ENCODE measurements around the gene ARID3B. TPM values are rescaled to one million over a fixed set of nuclear protein-coding genes. Genes with fewer than 3 reads are reported as not detected.

The ARID3B gene
- polyA plus RNA-seq, 1 donor, result 4.2 TPM

GRCh38 chr15:74603789-74604705 is 63.0 kb downstream of the ARID3B start:
- DNase-seq (ENCODE audit: low read depth), result no peak

DNA sequence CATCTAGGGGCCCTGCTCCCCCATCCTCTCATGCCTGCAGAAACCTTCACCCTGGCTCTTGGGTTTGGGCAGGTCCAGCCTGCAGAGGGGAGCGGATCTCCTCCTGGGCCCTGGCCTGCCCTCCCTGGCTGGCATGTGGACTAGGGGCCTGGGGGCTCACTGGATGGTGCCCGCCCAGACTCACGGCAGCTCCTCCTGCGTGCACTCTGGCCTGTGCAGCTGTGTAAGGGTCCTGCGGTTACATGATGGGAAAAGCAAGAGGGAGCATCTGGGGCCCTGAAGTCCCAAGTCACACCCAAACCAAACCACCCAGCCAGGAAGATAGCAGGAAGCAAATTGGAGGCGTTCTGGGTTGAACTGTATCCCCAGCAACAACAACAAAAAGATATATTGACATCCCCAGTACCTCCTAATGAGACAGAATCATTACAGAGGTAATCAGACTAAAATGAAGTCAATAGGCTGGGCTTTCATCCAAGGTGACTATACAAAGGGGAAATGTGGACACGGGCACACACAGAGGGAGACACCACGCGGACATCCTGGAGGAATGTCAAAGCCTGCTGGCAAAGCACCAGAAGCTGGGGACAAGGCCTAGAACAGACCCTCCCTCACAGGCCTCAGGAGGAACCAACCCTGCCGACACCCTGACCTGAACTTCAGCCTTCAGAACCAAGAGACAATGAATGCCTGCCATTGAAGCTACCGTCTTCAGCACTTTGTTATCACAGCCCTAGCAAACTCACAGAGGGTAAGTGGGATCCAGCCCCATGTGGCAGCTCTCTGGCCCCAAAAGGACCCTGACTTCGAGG is 64.2 kb downstream of the ARID3B start:
- no peak for DNase-seq (ENCODE audit: low read depth)

DNA sequence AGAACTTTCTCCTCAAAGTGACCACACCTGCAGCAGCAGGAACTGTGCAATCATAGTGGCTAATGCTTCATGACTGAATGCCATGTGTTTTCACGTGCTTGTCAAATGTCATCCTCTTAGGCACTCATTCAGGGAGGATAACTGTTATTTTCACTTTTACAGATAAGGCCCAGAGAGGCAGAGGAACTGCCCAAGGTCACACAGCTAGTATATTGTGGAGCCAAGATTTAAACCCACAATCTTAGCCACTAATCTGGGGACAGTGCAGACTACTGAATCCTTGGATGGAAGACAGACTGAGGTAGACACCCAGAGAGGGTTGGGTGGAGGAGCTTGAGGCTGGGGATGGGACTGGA is 64.8 kb downstream of the ARID3B start:
- DNase-seq (ENCODE audit: low read depth), result no peak

DNA sequence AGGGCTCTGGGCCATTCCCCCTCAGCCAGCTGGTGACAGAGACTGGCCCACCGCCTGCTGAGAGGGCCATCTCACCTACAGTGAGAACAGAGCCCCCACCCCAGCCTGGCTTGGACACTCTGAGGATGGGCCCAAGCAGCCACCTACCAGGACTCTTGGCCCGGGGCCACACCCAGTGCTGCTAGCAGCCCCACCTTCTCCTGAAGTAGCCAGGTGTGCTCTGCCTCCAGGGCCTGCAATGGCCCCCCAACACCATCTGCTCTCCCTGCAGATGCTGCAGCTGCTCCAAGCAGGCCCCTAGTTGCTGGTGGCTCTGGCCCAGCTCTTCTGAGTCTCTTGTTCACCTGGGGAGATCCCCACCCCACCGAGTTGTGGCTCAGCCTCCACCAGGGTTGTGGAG is 67.8 kb downstream of the ARID3B start:
- no peak for DNase-seq (ENCODE audit: low read depth)

DNA sequence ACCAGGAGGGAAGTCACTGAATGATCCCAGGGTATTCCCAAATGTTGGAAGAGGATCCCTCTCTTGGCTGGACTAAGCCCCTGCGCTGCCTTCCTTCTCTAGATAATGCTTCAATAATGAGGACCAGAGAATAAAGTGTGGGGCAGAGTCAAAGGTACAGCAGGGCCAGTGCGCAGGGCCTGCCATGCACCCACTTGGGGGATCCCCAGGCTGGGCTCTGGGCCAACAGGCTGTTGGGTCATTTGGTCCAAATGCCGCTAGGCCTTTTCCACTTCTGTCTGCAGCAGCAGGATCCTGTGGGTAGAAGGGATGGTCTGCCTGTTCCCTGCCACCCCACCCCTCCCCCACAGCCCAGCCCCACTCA is 68.9 kb downstream of the ARID3B start:
- no peak for DNase-seq (ENCODE audit: low read depth)

DNA sequence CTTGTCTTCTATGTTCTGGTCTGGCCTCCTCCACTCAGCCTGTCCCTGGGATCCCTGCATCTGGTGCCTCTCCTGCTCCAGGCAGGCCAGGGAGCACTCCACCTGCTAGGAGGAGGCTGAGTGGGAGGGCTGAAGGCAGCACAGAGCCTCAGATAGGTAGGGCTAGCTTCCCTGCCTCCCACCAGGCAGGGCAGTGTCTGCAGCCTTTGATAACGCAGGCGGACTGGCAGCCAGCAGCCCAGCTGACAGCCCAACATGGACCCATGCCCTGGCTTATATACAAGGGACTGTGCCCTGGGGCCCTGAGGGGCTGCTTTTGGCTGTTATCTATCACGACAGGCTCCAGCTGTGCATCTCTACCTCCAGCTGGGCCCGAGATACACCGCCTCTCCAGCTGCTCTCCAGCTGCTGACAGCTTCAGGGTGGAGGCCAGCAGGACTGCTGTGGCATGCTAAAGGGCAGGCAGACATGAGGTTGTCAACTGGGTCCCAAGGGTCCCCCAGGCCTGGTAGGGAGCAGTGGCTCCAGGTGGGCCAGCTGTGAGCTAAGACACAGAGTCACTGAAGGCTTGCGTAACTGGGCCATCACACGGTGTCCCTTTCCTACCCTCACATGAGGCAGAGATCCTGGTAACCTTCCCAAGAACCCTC is 69.4 kb downstream of the ARID3B start:
- no peak for DNase-seq (ENCODE audit: low read depth)

GRCh38 chr15:74611341-74611740 is 70.3 kb downstream of the ARID3B start:
- no peak for DNase-seq (ENCODE audit: low read depth)

GRCh38 chr15:74611834-74612233 is 70.8 kb downstream of the ARID3B start:
- no peak for DNase-seq (ENCODE audit: low read depth)

DNA sequence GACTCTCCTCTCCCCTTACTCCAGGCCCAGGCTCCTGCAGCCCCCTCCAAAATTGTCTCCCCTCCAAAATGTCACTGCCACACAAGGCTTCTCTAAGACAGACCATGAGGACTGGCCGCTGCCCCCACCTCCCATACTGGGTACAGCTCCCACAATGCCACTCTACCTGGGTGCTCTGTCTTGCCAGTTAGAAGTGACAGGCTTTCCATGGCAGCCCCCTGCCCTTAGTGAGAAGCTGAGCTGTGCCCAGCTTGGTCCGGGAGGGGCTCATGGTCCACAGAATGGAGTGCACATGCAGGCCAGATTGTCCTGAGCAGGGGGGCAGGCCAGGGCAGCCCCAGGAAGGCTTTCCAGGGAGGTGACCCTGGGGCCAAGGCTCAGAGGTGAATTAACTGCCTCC is 71.7 kb downstream of the ARID3B start:
- no peak for DNase-seq (ENCODE audit: low read depth)

GRCh38 chr15:74613089-74613952 is 72.3 kb downstream of the ARID3B start:
- no peak for DNase-seq (ENCODE audit: low read depth)

- DNase-seq (ENCODE audit: low read depth), result no peak
Observed at GRCh38 chr15:74613953-74614743, 73.1 kb downstream of the ARID3B start.

DNA sequence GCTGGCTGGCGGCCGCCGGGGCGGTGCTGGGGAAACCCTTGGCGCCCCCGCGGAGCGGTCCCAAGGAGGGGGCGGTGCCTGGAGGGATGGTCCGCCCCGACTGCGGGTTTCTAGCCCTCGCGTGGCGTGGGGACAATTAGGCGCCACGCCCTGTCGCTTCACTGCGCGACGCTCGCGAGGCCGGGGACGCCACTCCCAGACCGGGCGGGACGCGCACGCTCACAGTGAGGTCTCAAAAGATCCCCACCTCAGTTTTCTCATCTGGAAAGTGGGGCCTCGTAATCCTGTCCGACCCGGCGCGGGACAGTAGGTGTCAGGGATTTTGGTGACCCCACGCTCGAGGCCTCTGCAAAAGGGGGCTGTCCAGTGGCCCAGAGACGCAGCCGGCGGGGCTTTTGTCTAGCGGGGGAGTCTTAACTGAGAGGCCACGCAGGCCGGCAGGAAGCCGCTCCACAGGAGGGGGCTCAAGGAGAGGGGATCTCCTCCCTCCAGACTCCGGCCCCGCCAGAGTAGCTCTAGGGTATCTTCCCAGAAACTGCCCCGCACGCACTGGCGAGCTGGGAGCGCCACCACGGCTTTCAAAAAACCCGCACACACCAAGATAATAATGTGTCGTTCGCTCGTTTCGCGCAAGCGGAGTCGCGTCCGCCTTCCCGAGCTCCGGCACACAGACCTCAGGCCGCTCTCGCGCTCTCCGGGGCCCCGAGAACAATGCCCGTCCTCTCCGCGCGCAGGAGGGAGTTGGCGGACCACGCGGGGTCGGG is 73.9 kb downstream of the ARID3B start:
- DNase-seq (ENCODE audit: low read depth), result peak; percentile 62

GRCh38 chr15:74615508-74616365 is 74.7 kb downstream of the ARID3B start, which contains the start of gene CLK3:
CLK3 (plus strand) TSS chr15:74615836; CDS start chr15:74619197, 3,361 bp downstream.
- peak; percentile 80 for DNase-seq (ENCODE audit: low read depth)

DNA sequence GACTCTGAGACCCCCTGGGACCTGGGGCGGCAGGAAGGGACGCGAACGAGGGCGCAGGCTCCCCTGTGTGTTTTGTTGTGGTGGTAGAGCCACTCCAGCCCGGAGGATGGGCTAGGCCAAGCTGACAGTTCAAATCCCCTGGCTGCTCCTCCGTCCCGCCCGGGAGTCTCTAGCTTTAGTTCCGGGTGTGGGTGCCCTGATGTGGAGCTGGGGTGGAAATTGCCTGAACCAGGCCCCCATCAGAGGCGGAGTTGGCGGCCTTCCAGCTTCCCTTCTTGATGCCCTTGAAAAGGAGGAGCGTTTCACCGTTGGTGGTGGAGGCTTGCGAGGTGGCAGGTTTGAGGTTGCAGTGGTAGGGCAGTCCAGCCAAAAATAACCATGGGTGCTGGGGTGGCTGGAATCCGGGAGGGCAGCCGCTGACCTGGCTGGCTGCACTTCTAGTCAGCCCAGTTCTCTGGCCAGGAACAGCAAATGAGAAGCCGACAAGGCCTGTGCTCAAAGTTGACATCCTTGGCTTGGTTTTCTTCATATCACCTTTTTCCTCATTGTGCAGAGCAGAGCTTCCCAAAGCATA is 75.4 kb downstream of the ARID3B start:
- no peak for DNase-seq (ENCODE audit: low read depth)

DNA sequence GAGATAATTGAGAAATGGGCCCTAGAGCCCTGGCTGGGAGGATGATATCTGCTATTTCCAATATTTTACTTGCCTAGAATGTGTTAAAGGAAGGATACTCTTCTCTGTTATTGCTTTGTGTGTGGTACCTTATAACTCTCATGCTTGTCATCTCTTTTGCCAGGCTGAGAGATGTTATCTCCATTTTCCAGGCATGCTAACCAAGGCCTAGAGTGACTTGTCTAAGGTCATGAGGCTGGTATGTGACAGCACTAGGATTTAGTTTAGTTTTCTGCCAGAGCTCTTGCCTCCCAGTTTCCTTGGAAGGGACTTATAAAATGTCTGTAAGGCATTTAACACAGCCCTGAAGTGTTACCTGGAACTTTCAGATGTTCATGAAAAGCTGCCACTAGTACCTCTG is 76.0 kb downstream of the ARID3B start:
- DNase-seq (ENCODE audit: low read depth), result no peak

DNA sequence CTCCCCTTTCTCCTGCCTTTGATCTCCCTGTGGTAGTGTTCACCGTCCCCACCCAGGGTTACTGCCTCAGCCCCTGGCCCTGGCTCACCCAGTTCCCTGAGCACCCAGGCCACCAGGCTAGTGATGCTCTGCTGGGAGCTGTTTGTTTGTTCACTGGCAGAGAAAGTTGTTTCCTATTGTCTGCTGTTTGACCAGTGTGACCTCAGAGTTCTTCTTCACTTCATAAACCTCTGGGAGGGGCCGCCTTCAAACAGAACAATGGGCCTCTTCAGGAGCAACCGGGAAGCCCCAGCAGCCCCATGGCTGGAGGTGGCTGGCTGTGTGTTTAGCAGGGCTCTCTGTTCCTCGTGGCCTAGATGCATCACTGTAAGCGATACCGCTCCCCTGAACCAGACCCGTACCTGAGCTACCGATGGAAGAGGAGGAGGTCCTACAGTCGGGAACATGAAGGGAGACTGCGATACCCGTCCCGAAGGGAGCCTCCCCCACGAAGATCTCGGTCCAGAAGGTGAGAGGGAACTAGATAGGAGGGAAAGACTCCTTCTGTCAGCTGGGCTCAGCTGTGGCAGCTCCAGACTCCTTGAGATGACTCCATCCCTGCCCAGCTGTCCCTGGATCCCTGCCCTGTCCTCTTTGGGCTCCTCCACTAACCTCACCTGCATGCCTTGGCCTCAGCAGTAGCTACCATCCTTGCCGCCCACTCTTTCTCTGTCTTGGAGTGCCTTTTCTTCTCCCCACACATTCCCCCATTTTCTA is 78.0 kb downstream of the ARID3B start:
- no peak for DNase-seq (ENCODE audit: low read depth)

- no peak for DNase-seq (ENCODE audit: low read depth)
Observed at GRCh38 chr15:74619916-74620635, 79.1 kb downstream of the ARID3B start.
